Measurements from ENCODE around the gene ZBTB47. TPM values are rescaled to one million over a fixed set of nuclear protein-coding genes. Genes with fewer than 3 reads are reported as not detected.

Gene ZBTB47
- total RNA-seq, 1 donor from 2014 or later = 20.0 TPM

DNA sequence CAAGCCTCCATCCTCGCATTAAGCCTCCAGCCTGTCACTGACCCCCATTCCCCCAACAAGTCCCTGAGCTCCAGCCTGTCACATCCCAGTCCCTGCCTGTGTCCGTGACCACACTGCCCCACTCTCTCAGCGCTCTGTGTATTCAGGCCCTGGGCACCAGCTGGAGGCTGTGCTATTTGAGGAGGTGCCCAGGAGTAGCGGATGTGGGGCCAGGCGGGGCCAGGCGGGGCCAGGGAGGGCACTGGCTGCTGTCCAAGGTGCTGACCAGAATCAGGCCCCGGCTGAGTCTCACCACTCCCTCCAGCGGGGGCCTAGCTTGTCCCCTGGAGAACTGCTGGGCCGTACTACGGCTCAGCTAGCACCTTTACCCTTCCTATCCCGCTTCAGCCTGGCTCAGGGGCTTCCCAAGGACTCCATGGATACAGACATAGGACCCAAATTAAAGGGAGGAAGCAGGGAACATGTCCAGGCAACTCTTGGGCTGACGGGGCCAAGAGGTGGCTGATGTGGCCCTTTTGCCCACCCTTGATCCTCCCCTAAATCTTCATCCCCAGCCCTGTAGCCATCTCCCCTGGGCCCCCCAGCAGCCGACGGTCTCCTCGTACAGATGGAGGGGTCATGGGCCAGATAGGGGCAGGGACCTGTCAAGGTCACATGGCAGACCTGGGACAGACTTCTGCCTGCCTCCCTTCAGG is 48.0 kb downstream of the ZBTB47 start:
- H3K36me3 ChIP-seq = no peaks in the 10 kb centered on the region
- no peak overlapping the region for H3K27ac ChIP-seq
- no peaks in the 10 kb centered on the region for H3K4me1 ChIP-seq
- intact Hi-C loops (cut with DNase I) = no loop called here
- ATAC-seq = peak; percentile 67 to 75
- peak; percentile 67 for DNase-seq
- TF ChIP-seq, protein P1, sequence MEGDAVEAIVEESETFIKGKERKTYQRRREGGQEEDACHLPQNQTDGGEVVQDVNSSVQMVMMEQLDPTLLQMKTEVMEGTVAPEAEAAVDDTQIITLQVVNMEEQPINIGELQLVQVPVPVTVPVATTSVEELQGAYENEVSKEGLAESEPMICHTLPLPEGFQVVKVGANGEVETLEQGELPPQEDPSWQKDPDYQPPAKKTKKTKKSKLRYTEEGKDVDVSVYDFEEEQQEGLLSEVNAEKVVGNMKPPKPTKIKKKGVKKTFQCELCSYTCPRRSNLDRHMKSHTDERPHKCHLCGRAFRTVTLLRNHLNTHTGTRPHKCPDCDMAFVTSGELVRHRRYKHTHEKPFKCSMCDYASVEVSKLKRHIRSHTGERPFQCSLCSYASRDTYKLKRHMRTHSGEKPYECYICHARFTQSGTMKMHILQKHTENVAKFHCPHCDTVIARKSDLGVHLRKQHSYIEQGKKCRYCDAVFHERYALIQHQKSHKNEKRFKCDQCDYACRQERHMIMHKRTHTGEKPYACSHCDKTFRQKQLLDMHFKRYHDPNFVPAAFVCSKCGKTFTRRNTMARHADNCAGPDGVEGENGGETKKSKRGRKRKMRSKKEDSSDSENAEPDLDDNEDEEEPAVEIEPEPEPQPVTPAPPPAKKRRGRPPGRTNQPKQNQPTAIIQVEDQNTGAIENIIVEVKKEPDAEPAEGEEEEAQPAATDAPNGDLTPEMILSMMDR (IDR thresholded peaks at IDR 0.05) = no peak
- H3K9me3 ChIP-seq = no peaks in the 10 kb centered on the region
- H3K4me3 ChIP-seq = no peak overlapping the region
- H3K27me3 ChIP-seq (ENCODE audit: low read depth) = no peaks in the 10 kb centered on the region

DNA sequence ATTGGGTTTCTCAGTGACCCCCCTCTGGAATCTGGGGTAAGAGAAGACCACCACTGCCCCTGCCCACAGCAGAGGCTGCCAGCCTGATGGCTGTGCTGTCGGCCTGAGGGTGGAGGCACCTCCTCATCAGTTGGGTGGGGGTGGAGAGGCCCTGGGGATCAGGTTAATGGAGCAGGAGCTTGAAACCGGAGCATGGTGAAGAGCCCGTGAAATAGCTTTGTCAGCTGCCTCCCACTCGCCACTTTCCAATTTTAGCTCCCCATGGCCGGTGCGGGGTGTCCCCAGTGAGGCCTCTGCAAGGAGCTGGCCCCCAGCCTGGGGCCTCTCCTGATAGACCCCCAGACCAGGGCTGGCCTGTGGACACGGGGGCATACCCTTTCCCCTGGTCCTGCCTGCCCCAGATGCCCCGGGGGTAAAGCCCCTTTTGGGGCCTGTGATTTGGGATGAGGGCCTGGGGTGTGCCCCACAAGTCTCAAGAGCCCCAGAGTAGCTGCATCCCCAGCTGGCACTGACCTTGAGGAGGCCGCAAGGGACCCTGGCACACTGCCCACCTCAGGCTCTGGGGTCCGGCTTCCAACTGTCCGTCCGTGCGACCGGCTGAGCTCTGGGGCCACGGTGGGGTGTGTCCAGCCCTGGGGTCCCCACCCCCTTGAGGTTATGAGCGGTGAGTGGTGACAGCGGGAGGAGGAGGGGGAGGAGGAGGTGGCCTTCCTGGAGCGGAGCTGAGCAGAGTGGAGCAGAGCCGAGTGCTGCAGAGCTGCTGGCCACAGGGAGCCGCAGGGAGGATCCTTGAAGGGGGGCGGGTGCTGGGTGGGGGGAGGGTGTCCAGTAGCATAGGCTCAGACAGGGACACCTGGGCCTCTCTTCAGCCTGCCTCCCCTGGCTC is 48.8 kb downstream of the ZBTB47 start, which contains the start of gene HHATL:
TSS of gene HHATL (minus strand) at position 733 of the 886 bp plus-strand sequence. CDS start 1,972 bp downstream, outside the sequence.
- H3K36me3 ChIP-seq = no peaks in the 10 kb centered on the region
- DNase-seq = peak; percentile 40
- no peaks in the 10 kb centered on the region for H3K27me3 ChIP-seq (ENCODE audit: low read depth)
- H3K27ac ChIP-seq = no peak within 1 kb of the TSS
- ATAC-seq = no peak
- no peaks in the 10 kb centered on the region for H3K9me3 ChIP-seq
- no peaks in the 10 kb centered on the region for H3K4me1 ChIP-seq
- intact Hi-C loops (cut with DNase I) = no loop called here
- no peak within 1 kb of the TSS for H3K4me3 ChIP-seq
- TF ChIP-seq, protein P1 (IDR thresholded peaks at IDR 0.05) = no peak

DNA sequence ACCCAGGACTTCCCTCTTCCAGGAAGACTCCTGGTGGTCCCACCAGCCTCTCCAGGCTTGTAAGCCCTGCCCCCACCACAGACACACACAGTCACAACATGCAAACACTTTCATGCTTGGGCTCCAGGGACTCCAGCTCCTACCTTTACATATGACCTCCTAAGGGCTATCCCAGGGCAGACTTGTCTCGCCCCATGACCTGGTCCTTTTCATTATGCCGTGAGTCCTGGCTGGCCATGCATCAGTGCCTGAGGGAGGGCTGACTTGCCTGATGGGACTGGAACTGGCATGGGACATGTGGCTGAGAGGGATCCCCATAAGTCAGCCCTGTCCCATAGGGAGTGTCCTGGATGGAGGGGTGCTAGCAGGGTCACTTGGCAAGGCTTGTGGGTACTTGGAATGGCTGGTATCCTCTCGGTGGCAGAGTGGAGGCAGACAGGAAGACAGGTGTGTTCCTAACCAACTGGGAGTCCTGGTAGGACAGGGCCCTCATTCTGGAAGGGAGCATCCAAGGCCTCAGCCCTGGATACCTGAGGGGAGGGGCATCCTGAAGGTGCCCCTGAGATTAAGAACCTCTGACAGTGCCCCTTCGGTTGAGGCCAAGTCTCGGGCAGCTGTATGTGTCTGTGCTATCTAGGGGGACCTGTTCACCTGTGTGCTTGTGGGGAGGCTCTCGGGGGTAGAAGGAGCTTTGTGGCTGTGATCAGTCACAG is 49.6 kb downstream of the ZBTB47 start:
- peak; percentile 16 for DNase-seq
- no peaks in the 10 kb centered on the region for H3K4me1 ChIP-seq
- H3K36me3 ChIP-seq = no peaks in the 10 kb centered on the region
- no peaks in the 10 kb centered on the region for H3K9me3 ChIP-seq
- no peak overlapping the region for H3K27ac ChIP-seq
- TF ChIP-seq, protein P1 (IDR thresholded peaks at IDR 0.05) = no peak
- intact Hi-C loops (cut with DNase I) = no loop called here
- H3K4me3 ChIP-seq = no peak overlapping the region
- H3K27me3 ChIP-seq (ENCODE audit: low read depth) = no peaks in the 10 kb centered on the region
- no peak for ATAC-seq

DNA sequence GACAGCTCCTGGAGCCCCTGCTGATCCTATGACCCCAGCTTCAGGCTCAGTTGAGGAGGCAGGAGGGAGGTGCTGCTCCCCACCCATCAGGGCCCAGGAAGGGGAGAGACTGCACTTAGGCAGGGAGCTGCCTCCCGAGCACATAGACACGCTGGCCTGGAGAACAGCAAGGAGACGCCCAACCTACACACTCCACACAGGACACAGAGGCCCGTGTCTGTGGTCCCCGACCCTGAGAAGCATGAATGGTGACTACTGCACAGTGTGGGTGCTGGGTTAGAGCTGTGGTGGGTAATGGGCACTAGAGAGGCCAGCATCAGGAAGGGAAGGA is 50.2 kb downstream of the ZBTB47 start:
- intact Hi-C loops (cut with DNase I) = no loop called here
- H3K4me1 ChIP-seq = no peaks in the 10 kb centered on the region
- DNase-seq (no peak), ATAC-seq (no peak)
- no peaks in the 10 kb centered on the region for H3K36me3 ChIP-seq
- no peak overlapping the region for H3K4me3 ChIP-seq
- no peak overlapping the region for H3K27ac ChIP-seq
- H3K27me3 ChIP-seq (ENCODE audit: low read depth) = no peaks in the 10 kb centered on the region
- TF ChIP-seq, protein P1 (IDR thresholded peaks at IDR 0.05) = no peak
- H3K9me3 ChIP-seq = no peaks in the 10 kb centered on the region

DNA sequence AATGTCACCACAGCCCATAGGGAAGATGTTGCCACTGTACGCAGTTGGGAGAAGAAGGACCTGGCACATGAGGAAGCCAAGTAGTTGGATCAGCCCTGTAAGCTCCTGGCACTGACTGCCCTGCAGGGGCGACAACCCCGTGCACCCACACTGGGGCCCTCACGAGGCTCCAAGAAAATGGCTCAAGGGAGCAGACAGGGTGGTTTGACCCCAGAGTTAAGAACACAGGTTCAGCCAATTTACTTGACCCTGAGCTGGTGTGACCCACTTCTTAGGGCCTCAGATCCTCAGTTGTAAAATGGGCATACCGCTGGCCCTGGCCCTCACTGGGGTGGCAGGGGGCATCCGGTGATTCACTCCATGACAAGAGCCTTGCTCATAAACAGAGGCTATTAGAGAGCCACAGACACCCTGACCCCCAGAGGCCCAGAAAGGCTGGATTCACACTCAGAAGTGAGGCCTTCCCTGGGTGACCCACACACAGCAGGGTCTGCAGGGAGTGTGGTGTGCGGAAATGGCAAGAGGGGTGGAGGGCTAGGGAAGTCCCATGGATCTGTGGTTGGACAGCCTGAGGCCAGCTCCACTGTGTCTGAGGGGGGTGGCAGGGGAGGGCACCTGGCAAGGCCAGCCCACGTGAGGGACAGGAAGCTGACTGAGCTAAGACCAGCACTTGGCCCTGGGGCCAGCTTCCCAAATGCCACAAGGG is 50.8 kb downstream of the ZBTB47 start:
- Histone ChIP-seq H3K27me3 (ENCODE audit: low read depth) (no peaks in the 10 kb centered on the region), H3K27ac (no peak overlapping the region), H3K9me3 (no peaks in the 10 kb centered on the region), H3K4me3 (no peak overlapping the region), H3K36me3 (no peaks in the 10 kb centered on the region), H3K4me1 (no peaks in the 10 kb centered on the region)
- TF ChIP-seq, protein P1 (IDR thresholded peaks at IDR 0.05) = no peak
- ATAC-seq = no peak
- DNase-seq = peak; percentile 14
- intact Hi-C loops (cut with DNase I) = no loop called here
